HepG2 (cell line): ENCODE results near the gene CHKA. TPM values are rescaled to one million over a fixed set of nuclear protein-coding genes. Genes with fewer than 3 reads are reported as not detected.

Experiments used
- AGO2 ChIP-seq: fragments of 200-400 bp; formaldehyde crosslinking; optimal IDR thresholded peaks from 2 replicates; pipeline ENCODE3; 2017; ENCODE audit warnings: mild to moderate bottlenecking, low read depth, low read length, moderate library complexity
- CENPX ChIP-seq: sonication (generic); formaldehyde crosslinking; IDR thresholded peaks from 2 replicates; pipeline ENCODE4 v1.9.0; 2021; ENCODE audit warnings: mild to moderate bottlenecking, missing genetic modification reagents, moderate library complexity
- DRAP1 ChIP-seq: IDR thresholded peaks from 2 replicates; pipeline ENCODE4 v1.6.1; 2016; ENCODE audit warnings: missing genetic modification reagents, missing compliant biosample characterization
- HNF4G ChIP-seq, 2 experiments: sonication (generic) in 1 of 2; formaldehyde crosslinking in 1 of 2; IDR thresholded peaks; 2 replicates each; pipeline versions ENCODE4 v1.4.0 to v1.6.1; 2011 to 2020; ENCODE audit warnings: borderline replicate concordance in 2 of 2, low read depth in 2 of 2, mild to moderate bottlenecking in 2 of 2, low read length in 1 of 2, missing genetic modification reagents in 1 of 2, moderate library complexity in 1 of 2
- IRF2 ChIP-seq: IDR thresholded peaks from 2 replicates; pipeline ENCODE4 v1.6.1; 2018; ENCODE audit warnings: missing genetic modification reagents, missing compliant biosample characterization
- IRX3 ChIP-seq: sonication (generic); formaldehyde crosslinking; IDR thresholded peaks from 2 replicates; pipeline ENCODE4 v1.8.1; 2023; ENCODE audit warnings: mild to moderate bottlenecking, low read depth, missing genetic modification reagents, borderline replicate concordance
- KLF15 ChIP-seq: sonication (generic); formaldehyde crosslinking; IDR thresholded peaks from 2 replicates; pipeline ENCODE4 v1.8.1; 2023; ENCODE audit warnings: borderline replicate concordance, mild to moderate bottlenecking, inconsistent platforms, missing genetic modification reagents, mixed read lengths
- MATR3 ChIP-seq: sonication (generic); formaldehyde crosslinking; IDR thresholded peaks from 2 replicates; pipeline ENCODE4 v1.4.0; 2020; ENCODE audit warnings: missing genetic modification reagents
- NR2F6 ChIP-seq, 2 experiments: IDR thresholded peaks; 2 replicates each; pipeline ENCODE4 v1.6.1; 2016; ENCODE audit warnings: antibody characterized with exemption in 1 of 2, mild to moderate bottlenecking in 1 of 2
- POLR2AphosphoS5 ChIP-seq: IDR thresholded peaks from 2 replicates; pipeline ENCODE4 v1.6.1; 2012; ENCODE audit warnings: low read depth, low read length
- SMARCC2 ChIP-seq: fragments of 450-650 bp; IDR thresholded peaks from 2 replicates; pipeline ENCODE4 v1.6.1; 2017; ENCODE audit warnings: antibody characterized with exemption, mild to moderate bottlenecking
- SRF ChIP-seq: IDR thresholded peaks from 2 replicates; pipeline ENCODE4 v1.6.1; 2011; ENCODE audit warnings: mild to moderate bottlenecking, low read depth, low read length, moderate library complexity
- SSRP1 ChIP-seq: IDR thresholded peaks from 2 replicates; pipeline ENCODE4 v1.6.1; 2016; ENCODE audit warnings: control low read depth
- ZBTB21 ChIP-seq: sonication (generic); formaldehyde crosslinking; IDR thresholded peaks from 2 replicates; pipeline ENCODE4 v1.4.0; 2020; ENCODE audit warnings: missing genetic modification reagents
- ZC3H4 ChIP-seq: sonication (generic); formaldehyde crosslinking; IDR thresholded peaks from 2 replicates; pipeline ENCODE4 v1.4.0; 2020; ENCODE audit warnings: missing genetic modification reagents, borderline replicate concordance
- ZMYM4 ChIP-seq: sonication (generic); formaldehyde crosslinking; IDR thresholded peaks from 2 replicates; pipeline ENCODE4 v1.8.1; 2023; ENCODE audit warnings: mild to moderate bottlenecking, missing genetic modification reagents
- ZNF136 ChIP-seq: sonication (generic); formaldehyde crosslinking; IDR thresholded peaks from 2 replicates; pipeline ENCODE4 v1.8.1; 2022; ENCODE audit warnings: low read depth, mild to moderate bottlenecking, moderate library complexity, missing genetic modification reagents
- ZNF431 ChIP-seq: sonication (generic); formaldehyde crosslinking; IDR thresholded peaks from 2 replicates; pipeline ENCODE4 v1.9.0; 2022; ENCODE audit warnings: missing genetic modification reagents, low read depth, mild to moderate bottlenecking, borderline replicate concordance
- ZNF512 ChIP-seq: sonication (generic); formaldehyde crosslinking; IDR thresholded peaks from 2 replicates; pipeline ENCODE4 v1.4.0; 2020; ENCODE audit warnings: mild to moderate bottlenecking, missing genetic modification reagents
- ZNF513 ChIP-seq: sonication (generic); formaldehyde crosslinking; conservative IDR thresholded peaks from 2 replicates; pipeline ENCODE4 v1.5.0; 2020; ENCODE audit warnings: missing genetic modification reagents
- ZNF773 ChIP-seq: sonication (generic); formaldehyde crosslinking; IDR thresholded peaks from 2 replicates; pipeline ENCODE4 v1.4.0; 2020; ENCODE audit warnings: missing genetic modification reagents, borderline replicate concordance
- polyA plus RNA-seq, 8 experiments: library from polyadenylated mRNA; depleted of rRNA in 3 of 8; stranded (reverse) in 7 of 8; unstranded in 1 of 8; fragments of >200 nt; fragmentation: Illumina TruSeq in 4 of 8; extraction: Trizol in 4 of 8; gene quantifications; 2 replicates each; pipeline versions ENCODE4 v1.2.1 to v1.2.3, GENCODE V29; 2011 to 2016; ENCODE audit warnings: low read depth in 4 of 8, missing spikeins in 1 of 8, mixed read lengths in 1 of 8; ENCODE audit not compliant: insufficient read depth in 1 of 8
- total RNA-seq, 5 experiments: library from RNA; depleted of rRNA; stranded (reverse); fragments of >200 nt; fragmentation: Illumina TruSeq; extraction: Trizol; gene quantifications; 2 replicates each; pipeline ENCODE4 v1.2.3, GENCODE V29; 2016; ENCODE audit warnings: low read depth in 1 of 5
- TF ChIP-seq, protein P1 (sequence below): sonication (generic); formaldehyde crosslinking; IDR thresholded peaks from 2 replicates; pipeline ENCODE4 v1.4.0; 2020; ENCODE audit warnings: missing genetic modification reagents, mild to moderate bottlenecking, borderline replicate concordance
- TF ChIP-seq, protein P2 (sequence below): sonication (generic); formaldehyde crosslinking; IDR thresholded peaks from 2 replicates; pipeline ENCODE4 v1.5.0; 2020; ENCODE audit warnings: missing genetic modification reagents, mild to moderate bottlenecking, borderline replicate concordance

CHKA gene
- total and polyA plus RNA-seq, 2 of the 13 experiments (the other 11 are each of a cell fraction or from before 2014, with no cell fraction given): 71.6 to 92.7 TPM

- TF ChIP-seq DRAP1 (CRISPR knock-in tag) (peak; percentile 60; the same call in 1 of the 2 replicates), SSRP1 (CRISPR knock-in tag) (no peak), KLF15 (CRISPR knock-in tag) (no peak), HNF4G (IDR thresholded peaks at IDR 0.05; ENCODE audit: borderline replicate concordance, low read depth, low read length) (peak; percentile 95), HNF4G (CRISPR knock-in tag; IDR thresholded peaks at IDR 0.05; ENCODE audit: borderline replicate concordance, low read depth) (peak; percentile 96), ZNF513 (CRISPR knock-in tag) (no peak), ZNF136 (CRISPR knock-in tag) (no peak), ZMYM4 (peak; percentile 91), CENPX (CRISPR knock-in tag) (no peak), IRF2 (CRISPR knock-in tag) (peak; percentile 84), AGO2 (peak; percentile 80), ZNF431 (peak; percentile 94), POLR2AphosphoS5 (no peak), SRF (no peak), SMARCC2 (no peak), ZNF773 (0 out of 2 replicates have a peak, but pooled peaks have one; percentile 23), MATR3 (CRISPR knock-in tag) (no peak), IRX3 (CRISPR knock-in tag) (peak; percentile 69; the same call in 1 of the 2 replicates), NR2F6 (IDR thresholded peaks at IDR 0.05) (peak; percentile 97), NR2F6 (CRISPR knock-in tag; IDR thresholded peaks at IDR 0.05) (peak; percentile 100), ZNF512 (CRISPR knock-in tag) (no peak), ZC3H4 (peak; percentile 27; the same call in 1 of the 2 replicates), ZBTB21 (peak; percentile 56; the same call in 1 of the 2 replicates)
- TF ChIP-seq, protein P1, sequence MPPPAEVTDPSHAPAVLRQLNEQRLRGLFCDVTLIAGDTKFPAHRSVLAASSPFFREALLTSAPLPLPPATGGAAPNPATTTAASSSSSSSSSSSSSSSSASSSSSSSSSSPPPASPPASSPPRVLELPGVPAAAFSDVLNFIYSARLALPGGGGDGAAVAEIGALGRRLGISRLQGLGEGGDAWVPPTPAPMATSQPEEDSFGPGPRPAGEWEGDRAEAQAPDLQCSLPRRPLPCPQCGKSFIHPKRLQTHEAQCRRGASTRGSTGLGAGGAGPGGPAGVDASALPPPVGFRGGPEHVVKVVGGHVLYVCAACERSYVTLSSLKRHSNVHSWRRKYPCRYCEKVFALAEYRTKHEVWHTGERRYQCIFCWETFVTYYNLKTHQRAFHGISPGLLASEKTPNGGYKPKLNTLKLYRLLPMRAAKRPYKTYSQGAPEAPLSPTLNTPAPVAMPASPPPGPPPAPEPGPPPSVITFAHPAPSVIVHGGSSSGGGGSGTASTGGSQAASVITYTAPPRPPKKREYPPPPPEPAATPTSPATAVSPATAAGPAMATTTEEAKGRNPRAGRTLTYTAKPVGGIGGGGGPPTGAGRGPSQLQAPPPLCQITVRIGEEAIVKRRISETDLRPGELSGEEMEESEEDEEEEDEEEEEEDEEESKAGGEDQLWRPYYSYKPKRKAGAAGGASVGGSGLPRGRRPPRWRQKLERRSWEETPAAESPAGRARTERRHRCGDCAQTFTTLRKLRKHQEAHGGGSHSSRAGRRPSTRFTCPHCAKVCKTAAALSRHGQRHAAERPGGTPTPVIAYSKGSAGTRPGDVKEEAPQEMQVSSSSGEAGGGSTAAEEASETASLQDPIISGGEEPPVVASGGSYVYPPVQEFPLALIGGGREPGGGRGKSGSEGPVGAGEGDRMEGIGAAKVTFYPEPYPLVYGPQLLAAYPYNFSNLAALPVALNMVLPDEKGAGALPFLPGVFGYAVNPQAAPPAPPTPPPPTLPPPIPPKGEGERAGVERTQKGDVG (CRISPR knock-in tag): peak; percentile 94
- TF ChIP-seq, protein P2, sequence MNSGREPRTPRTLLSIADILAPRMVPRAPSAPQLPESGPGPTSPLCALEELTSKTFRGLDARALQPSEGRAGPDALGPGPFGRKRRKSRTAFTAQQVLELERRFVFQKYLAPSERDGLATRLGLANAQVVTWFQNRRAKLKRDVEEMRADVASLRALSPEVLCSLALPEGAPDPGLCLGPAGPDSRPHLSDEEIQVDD: no peak
Measured at GRCh38 chr11:68038226-68038717, 82.9 kb downstream of the CHKA start (continued).
